Cerebellar cortex (tissue), 1 donor: ENCODE data around the gene CEMIP2.

Experiments used
- DNase-seq: peaks from one replicate; pipeline ENCODE4 v3.0.0-alpha.2; 2015; ENCODE audit warnings: low spot score

The CEMIP2 gene

DNA sequence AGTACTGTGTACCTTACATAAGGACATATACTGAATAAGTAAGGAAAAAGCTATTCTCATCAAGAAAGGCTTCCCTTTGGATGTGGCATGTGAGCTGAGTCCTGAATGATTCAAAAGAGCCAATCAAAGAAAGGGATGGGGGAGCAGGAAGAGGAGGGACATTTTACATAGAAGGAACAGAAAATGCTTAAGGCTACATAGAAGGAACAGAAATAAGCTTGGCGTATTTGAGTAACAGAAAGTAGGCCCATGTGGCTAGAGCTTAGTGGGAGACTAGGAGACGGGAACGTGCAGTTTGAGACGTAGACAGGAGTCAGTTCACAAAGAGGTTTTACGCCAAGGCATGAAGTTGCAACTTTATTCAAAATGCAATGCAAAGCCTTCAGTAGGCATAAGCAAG lies 126.3 kb downstream of the CEMIP2 start:
- DNase-seq, result no peak

DNA sequence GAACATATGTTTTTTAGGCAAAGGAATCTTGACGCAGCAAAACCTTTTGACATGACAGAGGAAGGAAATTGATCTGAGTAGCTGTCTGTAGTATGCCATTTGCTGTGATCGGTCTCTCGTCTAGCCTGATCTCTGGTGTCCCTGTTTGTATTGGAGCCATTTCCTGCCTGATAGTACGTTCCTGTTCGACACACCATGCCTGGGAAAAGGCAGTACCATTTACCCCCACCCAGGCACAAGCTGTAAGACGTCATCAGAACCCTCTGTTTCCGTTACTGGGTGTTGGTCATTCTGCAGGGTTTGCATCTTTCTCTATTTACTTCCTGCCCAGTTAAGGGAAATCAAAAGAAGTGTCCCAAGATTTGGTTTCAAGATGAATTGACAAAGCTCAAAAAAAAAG lies 129.7 kb downstream of the CEMIP2 start:
- DNase-seq, result no peak

DNA sequence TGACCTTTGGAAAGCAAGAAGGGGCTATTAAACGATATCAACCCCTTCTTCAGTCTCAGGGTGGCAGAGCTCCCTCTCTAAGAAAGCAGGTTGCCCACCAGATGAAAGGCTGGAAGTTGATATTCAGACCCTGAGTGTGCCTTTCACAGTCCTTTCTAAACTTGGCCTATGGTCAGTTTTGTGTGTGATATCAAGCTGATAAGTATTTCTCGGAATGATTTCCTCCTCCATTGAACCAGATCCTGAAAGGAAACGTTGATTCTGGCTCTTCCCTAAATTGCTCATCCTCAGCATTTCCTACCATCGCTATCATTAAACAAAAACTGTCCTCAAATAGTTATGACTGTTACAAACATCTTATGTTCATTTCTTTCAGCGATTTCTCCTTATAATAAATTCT lies 130.4 kb downstream of the CEMIP2 start:
- no peak for DNase-seq

DNA sequence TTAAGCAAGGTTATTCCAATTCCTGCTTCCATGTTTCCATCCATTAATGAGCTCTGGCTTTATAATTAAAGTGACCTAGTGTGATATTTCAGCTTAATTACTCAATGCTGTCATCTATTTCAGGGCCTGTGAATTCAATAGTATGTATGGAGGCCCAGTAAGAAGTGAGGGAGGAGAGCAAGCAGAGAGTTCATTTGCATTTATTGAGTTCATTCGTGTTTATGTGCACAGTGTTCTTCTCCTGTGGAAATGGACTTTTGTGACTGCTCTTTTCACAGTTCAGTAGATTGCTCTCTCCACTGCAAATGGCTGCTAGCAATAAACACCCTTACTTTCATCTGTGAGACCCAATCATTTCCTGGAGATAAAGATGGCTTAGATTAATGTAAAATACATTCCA lies 130.9 kb downstream of the CEMIP2 start:
- DNase-seq, result no peak

DNA sequence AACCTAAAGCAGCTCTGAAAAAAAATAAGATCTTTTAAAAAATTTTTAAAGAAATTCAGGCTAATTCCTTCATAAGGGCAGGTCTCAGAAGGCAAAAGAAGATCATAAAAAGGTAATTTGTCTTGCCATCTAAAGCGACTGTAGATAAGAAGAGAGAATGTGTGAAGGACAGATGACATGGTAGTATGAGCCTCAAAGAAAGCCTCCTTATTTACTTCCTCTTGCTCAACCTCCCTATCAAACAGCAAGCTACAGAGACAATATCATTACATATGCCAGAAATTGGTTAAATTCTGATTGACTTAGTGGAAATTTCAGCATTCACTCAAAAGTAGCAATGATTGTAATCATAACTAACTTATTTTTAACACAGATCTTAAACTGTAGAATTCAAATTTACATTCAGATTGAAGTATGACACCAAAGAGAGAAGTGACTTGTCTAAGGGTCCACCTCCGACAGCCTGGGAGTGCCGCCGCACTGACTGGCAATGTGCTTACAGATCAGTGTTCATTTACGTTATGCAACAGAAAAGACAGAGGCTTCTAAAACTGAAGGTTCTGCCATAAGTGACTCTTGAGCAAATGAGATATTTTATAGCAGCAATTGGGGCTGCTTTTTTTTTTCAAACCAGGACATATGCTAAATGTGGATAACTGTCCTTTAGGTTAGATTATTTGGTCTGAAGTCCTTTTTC lies 132.0 kb downstream of the CEMIP2 start:
- DNase-seq, result no peak

DNA sequence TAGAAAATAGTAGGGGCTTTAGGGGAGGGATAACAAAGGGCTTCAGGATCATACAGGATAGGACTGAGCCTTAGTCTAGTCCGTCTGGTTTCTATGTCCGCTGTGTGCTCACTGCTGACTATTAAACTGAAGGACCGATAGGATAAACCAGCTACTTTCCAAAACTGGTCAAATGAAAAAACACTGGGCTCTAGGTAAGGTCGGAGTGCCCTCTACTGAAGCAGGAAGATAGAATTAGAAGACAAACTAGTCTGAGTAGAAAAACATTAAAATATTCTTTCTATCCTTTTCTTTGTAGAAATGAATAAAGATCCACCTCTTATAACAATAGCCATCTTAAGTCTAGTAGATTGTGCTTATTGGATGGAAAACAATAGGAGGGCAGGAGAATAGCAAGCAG lies 133.6 kb downstream of the CEMIP2 start:
- DNase-seq, result peak; percentile 13
